Stimulated activated CD8-positive, alpha-beta memory T cell treated with anti-CD3 and anti-CD28 coated beads, Interleukin-4, amount 100 ng/mL, for 24 hours (primary cell): ENCODE measurements around the gene SYNE4.

Source experiments
- DNase-seq: peaks from one replicate; pipeline ENCODE4 v3.0.0-alpha.2; 2020; ENCODE audit warnings: low read depth

Gene SYNE4

GRCh38 chr19:35955881-35956634, 52.6 kb downstream of the SYNE4 start:
- no peak for DNase-seq
